Activated B cell treated with CpG ODN at 0.5 μM for 24 hours (primary cell): Measurements from ENCODE around the gene POTEJ. TPM values are rescaled to one million over a fixed set of nuclear protein-coding genes. Genes with fewer than 3 reads are reported as not detected.
"Not testable (repeated sequence)": the region's sequence is repeated elsewhere in the genome, so short reads cannot be mapped to it uniquely, and the experiment has no call there.

Experiments
- ATAC-seq: fragments of 200-7000 bp; cut with Tn5 transposase; one replicate; pipeline ENCODE4 v1.10.0; 2021; ENCODE audit warnings: low read depth, mild to moderate bottlenecking, moderate library complexity
- CTCF ChIA-PET: fragments of 350-600 bp; sonication (Branson Sonifier 250); formaldehyde crosslinking; loops from one replicate; lab custom pipeline; 2021; ENCODE audit warnings: antibody characterized with exemption; lab: Charles Lee
- POLR2A ChIA-PET: fragments of 350-600 bp; sonication (Branson Sonifier 250); formaldehyde crosslinking; loops from one replicate; lab custom pipeline; 2021; ENCODE audit warnings: antibody characterized with exemption; lab: Charles Lee
- DNase-seq: peaks from one replicate; pipeline ENCODE4 v3.0.0; 2022
- H3K27ac Mint-ChIP-seq: one replicate; pipeline ENCODE4 v1.8.0; 2020; ENCODE audit warnings: mixed read lengths
- H3K27me3 Mint-ChIP-seq: one replicate; pipeline ENCODE4 v1.8.0; 2021; ENCODE audit warnings: mixed read lengths
- H3K36me3 Mint-ChIP-seq: one replicate; pipeline ENCODE4 v1.8.0; 2021; ENCODE audit warnings: low read depth, mixed read lengths
- H3K4me1 Mint-ChIP-seq: one replicate; pipeline ENCODE4 v1.8.0; 2021; ENCODE audit warnings: mixed read lengths
- H3K4me3 Mint-ChIP-seq: one replicate; pipeline ENCODE4 v1.8.0; 2020; ENCODE audit warnings: mild to moderate bottlenecking, mixed read lengths
- H3K9me3 Mint-ChIP-seq: one replicate; pipeline ENCODE4 v1.8.0; 2020; ENCODE audit warnings: mixed read lengths
- intact Hi-C: fragments of 100-400 bp; cut with micrococcal nuclease; formaldehyde crosslinking; loops from one replicate; pipeline ENCODE4 v1.15.1; 2024
- total RNA-seq: library from RNA; stranded (reverse); gene quantifications from 2 replicates; pipeline ENCODE4 v1.2.3, GENCODE V29; 2022

Gene POTEJ
- total RNA-seq, 1 donor from 2014 or later, result not detected

- H3K9me3 Mint-ChIP-seq, H3K27ac Mint-ChIP-seq, CTCF ChIA-PET, intact Hi-C loops, H3K27me3 Mint-ChIP-seq, H3K36me3 Mint-ChIP-seq, ATAC-seq, DNase-seq, H3K4me1 Mint-ChIP-seq, POLR2A ChIA-PET, H3K4me3 Mint-ChIP-seq: not testable (repeated sequence)
Observed at GRCh38 chr2:130590170-130590841, 20.9 kb upstream of the POTEJ start.

- H3K4me3 Mint-ChIP-seq, DNase-seq, H3K4me1 Mint-ChIP-seq, ATAC-seq, CTCF ChIA-PET, H3K27me3 Mint-ChIP-seq, POLR2A ChIA-PET, intact Hi-C loops, H3K36me3 Mint-ChIP-seq, H3K9me3 Mint-ChIP-seq, H3K27ac Mint-ChIP-seq: not testable (repeated sequence)
Observed at GRCh38 chr2:130590842-130591359, 20.3 kb upstream of the POTEJ start.

GRCh38 chr2:130592791-130593414 lies 18.3 kb upstream of the POTEJ start:
- POLR2A ChIA-PET, CTCF ChIA-PET, H3K9me3 Mint-ChIP-seq: not testable (repeated sequence)

GRCh38 chr2:130594011-130594410 lies 17.2 kb upstream of the POTEJ start:
- H3K4me1 Mint-ChIP-seq, H3K9me3 Mint-ChIP-seq, ATAC-seq, H3K27ac Mint-ChIP-seq, H3K36me3 Mint-ChIP-seq, H3K4me3 Mint-ChIP-seq, CTCF ChIA-PET, intact Hi-C loops, H3K27me3 Mint-ChIP-seq, DNase-seq, POLR2A ChIA-PET: not testable (repeated sequence)

More at GRCh38 chr2:130592791-130593414, 18.3 kb upstream of the POTEJ start:
- H3K27me3 Mint-ChIP-seq, ATAC-seq, H3K27ac Mint-ChIP-seq, H3K4me3 Mint-ChIP-seq, intact Hi-C loops, H3K36me3 Mint-ChIP-seq, H3K4me1 Mint-ChIP-seq, DNase-seq: not testable (repeated sequence)

GRCh38 chr2:130596757-130597156 lies 14.5 kb upstream of the POTEJ start:
- POLR2A ChIA-PET, H3K4me3 Mint-ChIP-seq, intact Hi-C loops, H3K9me3 Mint-ChIP-seq, H3K27ac Mint-ChIP-seq, H3K36me3 Mint-ChIP-seq, ATAC-seq, H3K4me1 Mint-ChIP-seq, DNase-seq, H3K27me3 Mint-ChIP-seq, CTCF ChIA-PET: not testable (repeated sequence)

GRCh38 chr2:130597994-130598393 lies 13.2 kb upstream of the POTEJ start:
- H3K27ac Mint-ChIP-seq, DNase-seq, ATAC-seq, CTCF ChIA-PET, H3K4me3 Mint-ChIP-seq, H3K9me3 Mint-ChIP-seq, H3K36me3 Mint-ChIP-seq, H3K4me1 Mint-ChIP-seq, intact Hi-C loops, H3K27me3 Mint-ChIP-seq, POLR2A ChIA-PET: not testable (repeated sequence)

GRCh38 chr2:130598463-130598862 lies 12.8 kb upstream of the POTEJ start:
- H3K9me3 Mint-ChIP-seq, intact Hi-C loops, H3K4me3 Mint-ChIP-seq: not testable (repeated sequence)

GRCh38 chr2:130599393-130599792 lies 11.8 kb upstream of the POTEJ start, which contains the start of gene CFC1:
CFC1 (minus strand) TSS chr2:130599575; CDS start chr2:130599287, 288 bp downstream.
- H3K9me3 Mint-ChIP-seq, CTCF ChIA-PET, H3K27me3 Mint-ChIP-seq, DNase-seq, H3K27ac Mint-ChIP-seq, H3K36me3 Mint-ChIP-seq, H3K4me1 Mint-ChIP-seq, POLR2A ChIA-PET, intact Hi-C loops, H3K4me3 Mint-ChIP-seq, ATAC-seq: not testable (repeated sequence)

More at GRCh38 chr2:130598463-130598862, 12.8 kb upstream of the POTEJ start:
- H3K27ac Mint-ChIP-seq, ATAC-seq, H3K4me1 Mint-ChIP-seq, H3K36me3 Mint-ChIP-seq, CTCF ChIA-PET, H3K27me3 Mint-ChIP-seq, POLR2A ChIA-PET, DNase-seq: not testable (repeated sequence)

GRCh38 chr2:130599926-130600325 lies 11.3 kb upstream of the POTEJ start:
- POLR2A ChIA-PET, H3K4me3 Mint-ChIP-seq, DNase-seq, H3K27ac Mint-ChIP-seq, ATAC-seq, H3K27me3 Mint-ChIP-seq, CTCF ChIA-PET, H3K4me1 Mint-ChIP-seq, H3K9me3 Mint-ChIP-seq, intact Hi-C loops, H3K36me3 Mint-ChIP-seq: not testable (repeated sequence)

- H3K4me3 Mint-ChIP-seq, ATAC-seq, H3K27ac Mint-ChIP-seq, H3K9me3 Mint-ChIP-seq, H3K4me1 Mint-ChIP-seq, H3K27me3 Mint-ChIP-seq, intact Hi-C loops, CTCF ChIA-PET, H3K36me3 Mint-ChIP-seq, POLR2A ChIA-PET, DNase-seq: not testable (repeated sequence)
Observed at GRCh38 chr2:130601648-130602302, 9.5 kb upstream of the POTEJ start.

GRCh38 chr2:130608276-130609001 lies 2.8 kb upstream of the POTEJ start:
- POLR2A ChIA-PET, H3K4me3 Mint-ChIP-seq, CTCF ChIA-PET, H3K9me3 Mint-ChIP-seq, H3K27me3 Mint-ChIP-seq, H3K4me1 Mint-ChIP-seq, H3K27ac Mint-ChIP-seq, intact Hi-C loops, ATAC-seq, H3K36me3 Mint-ChIP-seq, DNase-seq: not testable (repeated sequence)
